IMR-90 (cell line): Measurements from ENCODE around the gene IYD. TPM values are rescaled to one million over a fixed set of nuclear protein-coding genes. Genes with fewer than 3 reads are reported as not detected.

Source experiments
- ATAC-seq: fragments of 200-7000 bp; cut with Tn5 transposase; 2 replicates; pipeline ENCODE4 v1.9.1; 2020; ENCODE audit warnings: low read depth, mild to moderate bottlenecking, moderate library complexity
- BruUV-seq: library from RNA; stranded (reverse); fragments of 400-500 nt; replicated peaks from 2 replicates; lab custom pipeline; 2021; lab: Mats Ljungman, UMichigan
- CTCF ChIA-PET: fragments of 300-600 bp; formaldehyde crosslinking; extraction: SDS; loops from one replicate; lab custom pipeline; 2021; ENCODE audit warnings: antibody characterized with exemption; lab: Yijun Ruan, JAX
- POLR2A ChIA-PET: fragments of 300-600 bp; sonication (Branson Sonifier 250); formaldehyde crosslinking; loops from one replicate; lab custom pipeline; 2022; ENCODE audit warnings: antibody characterized with exemption; ENCODE audit not compliant: unreplicated experiment; lab: Charles Lee
- DNase-seq: peaks from one replicate; pipeline ENCODE4 v3.0.0; 2013
- H2AFZ ChIP-seq: replicated peaks from 2 replicates; pipeline ENCODE3; 2013; ENCODE audit warnings: low read length, mild to moderate bottlenecking; ENCODE audit not compliant: poor library complexity
- H2AK5ac ChIP-seq: 2 replicates; pipeline ENCODE4 v1.6.1; 2013; ENCODE audit warnings: low read depth, low read length, inconsistent platforms
- H2AK9ac ChIP-seq: replicated peaks from 2 replicates; pipeline ENCODE3; 2013; ENCODE audit warnings: mild to moderate bottlenecking, low read depth, low read length, moderate library complexity; ENCODE audit not compliant: poor library complexity
- H2BK120ac ChIP-seq: 2 replicates; pipeline ENCODE4 v1.6.1; 2013; ENCODE audit warnings: low read depth, low read length, inconsistent platforms
- H2BK15ac ChIP-seq: 3 replicates; pipeline ENCODE4 v1.6.1; 2013; ENCODE audit warnings: low read depth, low read length, inconsistent platforms
- H2BK20ac ChIP-seq: 2 replicates; pipeline ENCODE4 v1.6.1; 2013; ENCODE audit warnings: low read depth, mild to moderate bottlenecking, inconsistent platforms, low read length, moderate library complexity
- H2BK5ac ChIP-seq: 2 replicates; pipeline ENCODE4 v1.6.1; 2013; ENCODE audit warnings: mild to moderate bottlenecking, low read depth, low read length, inconsistent platforms; ENCODE audit not compliant: poor library complexity, severe bottlenecking
- H3K14ac ChIP-seq: replicated peaks from 2 replicates; pipeline ENCODE4 v1.6.1; 2013; ENCODE audit warnings: low read depth, low read length, inconsistent platforms
- H3K18ac ChIP-seq: 2 replicates; pipeline ENCODE4 v1.6.1; 2013; ENCODE audit warnings: low read depth, low read length, control low read depth
- H3K23ac ChIP-seq: 2 replicates; pipeline ENCODE4 v1.6.1; 2013; ENCODE audit warnings: low read depth, low read length, inconsistent platforms
- H3K27ac ChIP-seq: 2 replicates; pipeline ENCODE4 v1.5.1; 2013; ENCODE audit warnings: mild to moderate bottlenecking, control low read depth, low read length; ENCODE audit not compliant: insufficient read depth
- H3K27me3 ChIP-seq: 2 replicates; pipeline ENCODE4 v1.6.1; 2013; ENCODE audit warnings: low read length; ENCODE audit not compliant: control insufficient read depth, insufficient read depth
- H3K36me3 ChIP-seq: 2 replicates; pipeline ENCODE4 v1.6.1; 2013; ENCODE audit warnings: low read length, mixed read lengths; ENCODE audit not compliant: control insufficient read depth, insufficient read depth
- H3K4ac ChIP-seq: 2 replicates; pipeline ENCODE4 v1.6.1; 2013; ENCODE audit warnings: low read depth, low read length, inconsistent platforms
- H3K4me1 ChIP-seq: 2 replicates; pipeline ENCODE4 v1.6.1; 2013; ENCODE audit warnings: low read length, mixed read lengths; ENCODE audit not compliant: control insufficient read depth, insufficient read depth
- H3K4me2 ChIP-seq: 2 replicates; pipeline ENCODE4 v1.6.1; 2013; ENCODE audit warnings: low read depth, mild to moderate bottlenecking, control low read depth, low read length, moderate library complexity
- H3K4me3 ChIP-seq: 2 replicates; pipeline ENCODE4 v1.5.1; 2013; ENCODE audit warnings: low read depth, mild to moderate bottlenecking, control low read depth, low read length, moderate library complexity; ENCODE audit not compliant: insufficient read depth
- H3K56ac ChIP-seq: 2 replicates; pipeline ENCODE4 v1.6.1; 2013; ENCODE audit warnings: low read length, inconsistent platforms; ENCODE audit not compliant: insufficient read depth; ENCODE audit errors: extremely low read depth
- H3K79me1 ChIP-seq, 2 experiments: 2 replicates each; pipeline ENCODE4 v1.6.1; 2013; ENCODE audit warnings: low read length in 2 of 2, inconsistent platforms in 1 of 2, low read depth in 1 of 2
- H3K9ac ChIP-seq: 2 replicates; pipeline ENCODE4 v1.6.1; 2013; ENCODE audit warnings: low read depth, low read length, control low read depth
- H3K9me1 ChIP-seq: 2 replicates; pipeline ENCODE4 v1.6.1; 2013; ENCODE audit warnings: low read length, inconsistent platforms; ENCODE audit not compliant: insufficient read depth
- H3K9me3 ChIP-seq: 2 replicates; pipeline ENCODE4 v1.6.1; 2013; ENCODE audit warnings: low read length; ENCODE audit not compliant: control insufficient read depth, insufficient read depth
- H4K20me1 ChIP-seq: 2 replicates; pipeline ENCODE4 v1.6.1; 2013; ENCODE audit warnings: low read length, inconsistent platforms; ENCODE audit not compliant: insufficient read depth
- H4K5ac ChIP-seq: 2 replicates; pipeline ENCODE4 v1.6.1; 2013; ENCODE audit warnings: mild to moderate bottlenecking, low read depth, low read length, control low read depth
- H4K8ac ChIP-seq, 2 experiments: 2 replicates each; pipeline ENCODE4 v1.6.1; 2013; ENCODE audit warnings: low read depth in 2 of 2, low read length in 2 of 2, control low read depth in 1 of 2, inconsistent platforms in 1 of 2
- H4K91ac ChIP-seq: 2 replicates; pipeline ENCODE4 v1.6.1; 2013; ENCODE audit warnings: low read depth, low read length, inconsistent platforms; ENCODE audit not compliant: insufficient read depth
- CEBPB ChIP-seq: IDR thresholded peaks from 2 replicates; pipeline ENCODE4 v1.6.1; 2012; ENCODE audit warnings: low read depth, low read length, improper control_type of control experiment
- CHD1 ChIP-seq: IDR thresholded peaks from 2 replicates; pipeline ENCODE4 v1.6.1; 2012; ENCODE audit warnings: low read depth, low read length, improper control_type of control experiment
- MAFK ChIP-seq: IDR thresholded peaks from 2 replicates; pipeline ENCODE4 v1.6.1; 2012; ENCODE audit warnings: low read depth, low read length, improper control_type of control experiment
- MXI1 ChIP-seq: IDR thresholded peaks from 2 replicates; pipeline ENCODE4 v1.6.1; 2012; ENCODE audit warnings: low read depth, mild to moderate bottlenecking, low read length, moderate library complexity, borderline replicate concordance
- NFE2L2 ChIP-seq: fragments of 150-350 bp; IDR thresholded peaks from 2 replicates; pipeline ENCODE4 v1.6.1; 2016; ENCODE audit warnings: low read depth, mild to moderate bottlenecking, low read length
- POLR2A ChIP-seq: IDR thresholded peaks from 2 replicates; pipeline ENCODE4 v1.6.1; 2012; ENCODE audit warnings: mild to moderate bottlenecking, low read depth, low read length
- RAD21 ChIP-seq: IDR thresholded peaks from 2 replicates; pipeline ENCODE4 v1.6.1; 2012; ENCODE audit warnings: low read length, improper control_type of control experiment
- RCOR1 ChIP-seq: IDR thresholded peaks from 2 replicates; pipeline ENCODE4 v1.6.1; 2012; ENCODE audit warnings: mild to moderate bottlenecking, low read length, improper control_type of control experiment; ENCODE audit not compliant: insufficient replicate concordance
- RFX5 ChIP-seq: IDR thresholded peaks from 2 replicates; pipeline ENCODE4 v1.8.0; 2012; ENCODE audit warnings: low read depth, mild to moderate bottlenecking, low read length, moderate library complexity
- SMC3 ChIP-seq: fragments of 150-350 bp; IDR thresholded peaks from 2 replicates; pipeline ENCODE4 v1.6.1; 2016; ENCODE audit warnings: low read depth, mild to moderate bottlenecking, antibody characterized with exemption, low read length, moderate library complexity
- WGBS, 2 experiments: methylation state at CpG; one replicate each; pipeline versions ENCODE4 v1.1.5 to v1.1.7; 2013; ENCODE audit warnings: missing lambda C conversion rate in 2 of 2; ENCODE audit not compliant: insufficient read length in 1 of 2; ENCODE audit errors: extremely low coverage in 2 of 2; 5-methylcytosine and 5-hydroxymethylcytosine counted together
- dilution Hi-C: fragments of 300-500 bp; cut with HindIII; formaldehyde crosslinking; loops from one replicate; pipeline ENCODE4 v1.14.3; 2018; ENCODE audit warnings: low sequenced_read_pairs; ENCODE audit not compliant: unreplicated experiment
- in situ Hi-C: fragments of 300-500 bp; cut with MboI; formaldehyde crosslinking; loops from 3 replicates; pipeline ENCODE4 v1.14.3; 2019; ENCODE audit warnings: low sequenced_read_pairs, inconsistent platforms, mixed read lengths
- intact Hi-C: fragments of 100-400 bp; cut with micrococcal nuclease; formaldehyde crosslinking; loops from 2 replicates; pipeline ENCODE4 v1.10.0; 2022
- polyA plus RNA-seq, 3 experiments: library from polyadenylated mRNA; depleted of rRNA; stranded (reverse); fragments of >200 nt; gene quantifications; 2 replicates each; pipeline ENCODE4 v1.2.3, GENCODE V29; 2012; ENCODE audit warnings: low replicate concordance in 1 of 3
- total RNA-seq: library from RNA; depleted of rRNA; stranded (reverse); fragments of >200 nt; gene quantifications from 2 replicates; pipeline ENCODE4 v1.2.3, GENCODE V29; 2012
- TF ChIP-seq, protein P1 (sequence below): conservative IDR thresholded peaks from 2 replicates; pipeline ENCODE4 v1.5.1; 2012; ENCODE audit warnings: mild to moderate bottlenecking, low read depth, low read length, improper control_type of control experiment
- TF ChIP-seq, protein P2 (sequence below): fragments of 150-350 bp; IDR thresholded peaks from 2 replicates; pipeline ENCODE4 v1.6.1; 2016; ENCODE audit warnings: low read depth, mild to moderate bottlenecking, low read length, moderate library complexity, borderline replicate concordance
- TF ChIP-seq, protein P3 (sequence below): fragments of 150-350 bp; IDR thresholded peaks from 2 replicates; pipeline ENCODE4 v1.6.1; 2017; ENCODE audit warnings: mild to moderate bottlenecking, antibody characterized with exemption, low read length, low read depth

IYD gene
- total and polyA plus RNA-seq, 2 of the 4 experiments (the other 2 are of a cell fraction), result not detected

DNA sequence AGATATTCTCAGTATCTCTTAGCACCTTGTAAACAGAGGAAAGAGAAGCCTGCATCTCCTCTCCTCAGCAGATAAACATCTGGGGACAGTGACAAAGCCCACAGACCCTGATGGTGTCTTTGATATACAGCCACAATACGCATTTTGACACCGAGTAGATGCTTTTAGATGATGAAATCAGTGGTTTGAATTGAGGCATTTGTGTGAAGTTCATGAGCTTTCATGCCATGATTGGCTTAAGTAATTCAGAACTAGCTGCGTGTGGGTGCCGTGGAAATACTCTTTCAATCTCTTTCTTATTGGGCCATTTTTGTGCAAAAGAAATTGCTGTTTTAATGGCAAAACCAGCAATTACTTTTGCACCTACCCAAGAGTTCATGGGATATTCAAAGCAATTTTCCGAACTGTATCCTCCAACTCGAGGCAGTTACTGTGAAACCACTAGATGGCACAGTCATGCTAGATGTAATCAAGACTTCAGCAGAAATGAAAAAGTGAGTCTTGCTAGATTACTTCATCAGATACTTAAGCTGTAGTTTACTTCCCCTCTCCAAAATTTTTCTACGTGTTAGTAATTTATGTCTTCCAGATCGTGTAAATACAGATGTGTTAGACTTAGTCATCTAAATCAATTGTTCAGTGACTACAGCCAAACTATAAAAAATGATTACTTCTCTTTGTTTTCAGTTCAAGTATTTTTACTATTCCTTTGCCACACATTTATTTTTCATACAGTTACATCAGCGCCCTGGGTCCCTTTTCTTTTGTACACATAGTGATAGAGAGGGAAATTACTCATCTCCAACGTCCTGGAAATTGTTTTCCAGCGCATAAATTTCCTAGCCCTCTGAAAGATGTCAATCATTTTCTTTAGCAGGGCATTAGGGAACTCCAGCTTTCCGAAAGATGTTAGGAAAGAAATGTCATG is 49.4 kb downstream of the IYD start:
- H4K8ac ChIP-seq, result no peak overlapping the region
- WGBS, 2 experiments, result no CpG with 5 or more reads among the region's 12 CpGs
- dilution Hi-C loops, result no loop called here
- H3K4ac ChIP-seq, result no peak overlapping the region
- no peaks in the 10 kb centered on the region for H3K9me1 ChIP-seq
- peak overlapping the region; percentile 58 for H3K4me2 ChIP-seq
- no peak overlapping the region for H2AK9ac ChIP-seq
- no peak overlapping the region for H3K23ac ChIP-seq
- in situ Hi-C loops, result loop anchor here (5.0 to 25.0 kb wide), 2 partner anchors 394 to 919 kb away; no protein-coding TSS in a partner anchor
- no peak overlapping the region for H3K56ac ChIP-seq
- H4K5ac ChIP-seq, result no peak overlapping the region
- no peak overlapping the region for H3K9ac ChIP-seq
- H2BK120ac ChIP-seq, result no peak overlapping the region
- no peak overlapping the region for H3K27ac ChIP-seq
- no peaks in the 10 kb centered on the region; the same call in 1 of the 2 replicates for H3K4me1 ChIP-seq
- H4K91ac ChIP-seq, result no peak overlapping the region
- BruUV-seq, result no TSS peak
- H2BK5ac ChIP-seq, result no peak overlapping the region
- no peak overlapping the region for H2BK15ac ChIP-seq
- no peak overlapping the region for H3K14ac ChIP-seq
- no peak overlapping the region for H2AK5ac ChIP-seq
- H3K9me3 ChIP-seq, result no peaks in the 10 kb centered on the region
- intact Hi-C loops, result loop anchor here (1.0 to 5.0 kb wide), 2 partner anchors 397 to 919 kb away; no protein-coding TSS in a partner anchor
- H2BK20ac ChIP-seq, result no peak overlapping the region
- H3K4me3 ChIP-seq, result no peak overlapping the region
- ChIA-PET CTCF (interaction anchor here (0.6 to 1.8 kb wide), 12 partner anchors 15 to 1197 kb away, joined by 3 to 14 read pairs (median 3); no protein-coding TSS in a partner anchor), POLR2A (interaction anchor here (0.6 kb wide), 2 partner anchors 11 to 414 kb away, joined by 3 to 5 read pairs; no protein-coding TSS in a partner anchor)
- no peaks in the 10 kb centered on the region for H3K36me3 ChIP-seq
- DNase-seq, result peak; percentile 84
- H3K27me3 ChIP-seq, result peaks cover 6% of the 10 kb centered on the region
- no peak overlapping the region for H2AFZ ChIP-seq
- peak; percentile 88 for ATAC-seq
- TF ChIP-seq MXI1, result no peak
- TF ChIP-seq NFE2L2, result no peak
- TF ChIP-seq CEBPB, result no peak
- TF ChIP-seq, protein P1, sequence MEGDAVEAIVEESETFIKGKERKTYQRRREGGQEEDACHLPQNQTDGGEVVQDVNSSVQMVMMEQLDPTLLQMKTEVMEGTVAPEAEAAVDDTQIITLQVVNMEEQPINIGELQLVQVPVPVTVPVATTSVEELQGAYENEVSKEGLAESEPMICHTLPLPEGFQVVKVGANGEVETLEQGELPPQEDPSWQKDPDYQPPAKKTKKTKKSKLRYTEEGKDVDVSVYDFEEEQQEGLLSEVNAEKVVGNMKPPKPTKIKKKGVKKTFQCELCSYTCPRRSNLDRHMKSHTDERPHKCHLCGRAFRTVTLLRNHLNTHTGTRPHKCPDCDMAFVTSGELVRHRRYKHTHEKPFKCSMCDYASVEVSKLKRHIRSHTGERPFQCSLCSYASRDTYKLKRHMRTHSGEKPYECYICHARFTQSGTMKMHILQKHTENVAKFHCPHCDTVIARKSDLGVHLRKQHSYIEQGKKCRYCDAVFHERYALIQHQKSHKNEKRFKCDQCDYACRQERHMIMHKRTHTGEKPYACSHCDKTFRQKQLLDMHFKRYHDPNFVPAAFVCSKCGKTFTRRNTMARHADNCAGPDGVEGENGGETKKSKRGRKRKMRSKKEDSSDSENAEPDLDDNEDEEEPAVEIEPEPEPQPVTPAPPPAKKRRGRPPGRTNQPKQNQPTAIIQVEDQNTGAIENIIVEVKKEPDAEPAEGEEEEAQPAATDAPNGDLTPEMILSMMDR, result peak; percentile 76
- no peak for TF ChIP-seq RFX5
- peak; percentile 65 for TF ChIP-seq RAD21
- TF ChIP-seq, protein P2, sequence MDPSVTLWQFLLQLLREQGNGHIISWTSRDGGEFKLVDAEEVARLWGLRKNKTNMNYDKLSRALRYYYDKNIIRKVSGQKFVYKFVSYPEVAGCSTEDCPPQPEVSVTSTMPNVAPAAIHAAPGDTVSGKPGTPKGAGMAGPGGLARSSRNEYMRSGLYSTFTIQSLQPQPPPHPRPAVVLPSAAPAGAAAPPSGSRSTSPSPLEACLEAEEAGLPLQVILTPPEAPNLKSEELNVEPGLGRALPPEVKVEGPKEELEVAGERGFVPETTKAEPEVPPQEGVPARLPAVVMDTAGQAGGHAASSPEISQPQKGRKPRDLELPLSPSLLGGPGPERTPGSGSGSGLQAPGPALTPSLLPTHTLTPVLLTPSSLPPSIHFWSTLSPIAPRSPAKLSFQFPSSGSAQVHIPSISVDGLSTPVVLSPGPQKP, result no peak
- TF ChIP-seq, protein P3, sequence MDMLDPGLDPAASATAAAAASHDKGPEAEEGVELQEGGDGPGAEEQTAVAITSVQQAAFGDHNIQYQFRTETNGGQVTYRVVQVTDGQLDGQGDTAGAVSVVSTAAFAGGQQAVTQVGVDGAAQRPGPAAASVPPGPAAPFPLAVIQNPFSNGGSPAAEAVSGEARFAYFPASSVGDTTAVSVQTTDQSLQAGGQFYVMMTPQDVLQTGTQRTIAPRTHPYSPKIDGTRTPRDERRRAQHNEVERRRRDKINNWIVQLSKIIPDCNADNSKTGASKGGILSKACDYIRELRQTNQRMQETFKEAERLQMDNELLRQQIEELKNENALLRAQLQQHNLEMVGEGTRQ, result no peak
- TF ChIP-seq SMC3, result peak; percentile 74
- no peak for TF ChIP-seq POLR2A
- no peak for TF ChIP-seq MAFK
- TF ChIP-seq RCOR1, result no peak
- no peak for TF ChIP-seq CHD1
- no peaks in the 10 kb centered on the region for H3K79me1 ChIP-seq
- no peaks in the 10 kb centered on the region for H4K20me1 ChIP-seq
- H3K18ac ChIP-seq, result no peak overlapping the region; the same call in 1 of the 2 replicates
